Measurements from ENCODE around the gene PPIG. TPM values are rescaled to one million over a fixed set of nuclear protein-coding genes. Genes with fewer than 3 reads are reported as not detected.

PPIG gene
- total RNA-seq, 1 donor from 2014 or later = 69.8 TPM

GRCh38 chr2:169647496-169647895 lies 63.3 kb downstream of the PPIG start:
- Mint-ChIP-seq H3K27me3 (peaks cover 2% of the 10 kb centered on the region), H3K36me3 (ENCODE audit: low read depth) (no peaks in the 10 kb centered on the region), H3K4me1 (no peaks in the 10 kb centered on the region), H3K9me3 (peaks cover 2% of the 10 kb centered on the region), H3K4me3 (no peak overlapping the region), H3K27ac (no peak overlapping the region)
- CTCF ChIA-PET = no interaction called here
- TF ChIP-seq CTCF (IDR thresholded peaks at IDR 0.05) = no peak
- ATAC-seq (ENCODE audit: low read depth) (no peak), DNase-seq (no peak)
- POLR2A ChIA-PET = interaction anchor here (0.6 kb wide), 1 partner anchor 205 kb away, joined by 5 read pairs; no protein-coding TSS in a partner anchor
- intact Hi-C loops (cut with micrococcal nuclease) = no loop called here

GRCh38 chr2:169649278-169649677 lies 65.1 kb downstream of the PPIG start:
- Mint-ChIP-seq H3K36me3 (ENCODE audit: low read depth) (no peaks in the 10 kb centered on the region), H3K27me3 (peaks cover 2% of the 10 kb centered on the region), H3K27ac (no peak overlapping the region), H3K9me3 (no peaks in the 10 kb centered on the region), H3K4me1 (no peaks in the 10 kb centered on the region), H3K4me3 (no peak overlapping the region)
- CTCF ChIA-PET = no interaction called here
- TF ChIP-seq CTCF (IDR thresholded peaks at IDR 0.05) = no peak
- POLR2A ChIA-PET = interaction anchor here (0.6 kb wide), 1 partner anchor 43 kb away, joined by 3 read pairs; no protein-coding TSS in a partner anchor
- no peak for DNase-seq
- intact Hi-C loops (cut with micrococcal nuclease) = no loop called here
- ATAC-seq (ENCODE audit: low read depth) = no peak

GRCh38 chr2:169653636-169654035 lies 69.5 kb downstream of the PPIG start:
- H3K36me3 Mint-ChIP-seq (ENCODE audit: low read depth) = no peaks in the 10 kb centered on the region
- DNase-seq (no peak), ATAC-seq (ENCODE audit: low read depth) (no peak)
- ChIA-PET POLR2A (no interaction called here), CTCF (no interaction called here)
- no peak overlapping the region for H3K27ac Mint-ChIP-seq
- H3K4me3 Mint-ChIP-seq = no peak overlapping the region
- H3K27me3 Mint-ChIP-seq = peaks cover 2% of the 10 kb centered on the region
- peaks cover 3% of the 10 kb centered on the region for H3K4me1 Mint-ChIP-seq
- no peak for TF ChIP-seq CTCF (IDR thresholded peaks at IDR 0.05)
- H3K9me3 Mint-ChIP-seq = peaks cover 3% of the 10 kb centered on the region
- intact Hi-C loops (cut with micrococcal nuclease) = no loop called here

- H3K4me1 Mint-ChIP-seq = peaks cover 12% of the 10 kb centered on the region
- TF ChIP-seq CTCF (IDR thresholded peaks at IDR 0.05) = no peak
- no peak overlapping the region for H3K27ac Mint-ChIP-seq
- POLR2A ChIA-PET = no interaction called here
- H3K27me3 Mint-ChIP-seq = peaks cover 2% of the 10 kb centered on the region
- H3K9me3 Mint-ChIP-seq = peaks cover 3% of the 10 kb centered on the region
- CTCF ChIA-PET = no interaction called here
- intact Hi-C loops (cut with micrococcal nuclease) = no loop called here
- DNase-seq = no peak
- H3K36me3 Mint-ChIP-seq (ENCODE audit: low read depth) = no peaks in the 10 kb centered on the region
- H3K4me3 Mint-ChIP-seq = no peak overlapping the region
- ATAC-seq (ENCODE audit: low read depth) = no peak
Observed at GRCh38 chr2:169656164-169656563, 72.0 kb downstream of the PPIG start.

GRCh38 chr2:169658877-169659276 lies 74.7 kb downstream of the PPIG start:
- peaks cover 2% of the 10 kb centered on the region for H3K27me3 Mint-ChIP-seq
- no peak overlapping the region for H3K27ac Mint-ChIP-seq
- ATAC-seq (ENCODE audit: low read depth) (no peak), DNase-seq (no peak)
- no peaks in the 10 kb centered on the region for H3K36me3 Mint-ChIP-seq (ENCODE audit: low read depth)
- H3K4me3 Mint-ChIP-seq = no peak overlapping the region
- intact Hi-C loops (cut with micrococcal nuclease) = no loop called here
- ChIA-PET CTCF (no interaction called here), POLR2A (no interaction called here)
- no peak for TF ChIP-seq CTCF (IDR thresholded peaks at IDR 0.05)
- H3K9me3 Mint-ChIP-seq = peaks cover 3% of the 10 kb centered on the region
- peaks cover 17% of the 10 kb centered on the region for H3K4me1 Mint-ChIP-seq

Data from activated B cell treated with CpG ODN at 0.5 μM for 24 hours (primary cell).